Colon (tissue), 2 donors: ENCODE measurements around the gene LLGL2.
"Not testable (repeated sequence)": the region's sequence is repeated elsewhere in the genome, so short reads cannot be mapped to it uniquely, and the experiment has no call there.

Source experiments
- FAIRE-seq: peaks from 2 replicates; lab custom pipeline; 2012; peaks lifted over from hg19 to GRCh38; lab: Jason Lieb, UNC
- donor health status: control.
- donor health status: control.

Gene LLGL2

GRCh38 chr17:75524970-75525805 is at the start of gene LLGL2:
TSS of gene LLGL2 (plus strand) at chr17:75525697. CDS start at chr17:75543427, 17,730 bp downstream.
- FAIRE-seq = no peak

- FAIRE-seq = no peak
Observed at GRCh38 chr17:75475851-75476250, 49.6 kb upstream of the LLGL2 start.

- no peak for FAIRE-seq
Observed at GRCh38 chr17:75476271-75476671, 49.2 kb upstream of the LLGL2 start.

GRCh38 chr17:75476752-75477489 is 48.6 kb upstream of the LLGL2 start:
- FAIRE-seq = no peak

- not testable (repeated sequence) for FAIRE-seq
Observed at GRCh38 chr17:75477490-75477862, 48.0 kb upstream of the LLGL2 start.

GRCh38 chr17:75478508-75478907 is 47.0 kb upstream of the LLGL2 start:
- FAIRE-seq = no peak

GRCh38 chr17:75480281-75480680 is 45.2 kb upstream of the LLGL2 start:
- FAIRE-seq = no peak

- no peak for FAIRE-seq
Observed at GRCh38 chr17:75481194-75482068, 44.1 kb upstream of the LLGL2 start.

GRCh38 chr17:75482098-75482942 is 43.2 kb upstream of the LLGL2 start:
- no peak for FAIRE-seq

- FAIRE-seq = no peak
Observed at GRCh38 chr17:75485688-75486087, 39.8 kb upstream of the LLGL2 start.

- no peak for FAIRE-seq
Observed at GRCh38 chr17:75486151-75486550, 39.3 kb upstream of the LLGL2 start.

- FAIRE-seq = no peak
Observed at GRCh38 chr17:75486951-75487350, 38.5 kb upstream of the LLGL2 start.

GRCh38 chr17:75487351-75488070 is 38.0 kb upstream of the LLGL2 start:
- FAIRE-seq = no peak

- FAIRE-seq = no peak
Observed at GRCh38 chr17:75488693-75489510, 36.6 kb upstream of the LLGL2 start.

GRCh38 chr17:75489511-75489955 is 36.0 kb upstream of the LLGL2 start:
- FAIRE-seq = no peak

- FAIRE-seq = no peak
Observed at GRCh38 chr17:75490173-75490743, 35.2 kb upstream of the LLGL2 start.

- FAIRE-seq = no peak
Observed at GRCh38 chr17:75490953-75491649, 34.4 kb upstream of the LLGL2 start.

- no peak for FAIRE-seq
Observed at GRCh38 chr17:75491680-75492079, 33.8 kb upstream of the LLGL2 start.
